NCI-H2196 (cell line): ENCODE measurements around the gene SNX4.
"Not testable (repeated sequence)": the region's sequence is repeated elsewhere in the genome, so short reads cannot be mapped to it uniquely, and the experiment has no call there.

Experiments used
- DNase-seq: peaks from one replicate; lab custom pipeline; 2025; ENCODE audit not compliant: unreplicated experiment; lab: John Stamatoyannopoulos, UW

Gene SNX4

GRCh38 chr3:125405515-125405914 lies 114.5 kb downstream of the SNX4 start:
- not testable (repeated sequence) for DNase-seq

- DNase-seq = no peak
Observed at GRCh38 chr3:125403789-125404188, 116.2 kb downstream of the SNX4 start.

DNA sequence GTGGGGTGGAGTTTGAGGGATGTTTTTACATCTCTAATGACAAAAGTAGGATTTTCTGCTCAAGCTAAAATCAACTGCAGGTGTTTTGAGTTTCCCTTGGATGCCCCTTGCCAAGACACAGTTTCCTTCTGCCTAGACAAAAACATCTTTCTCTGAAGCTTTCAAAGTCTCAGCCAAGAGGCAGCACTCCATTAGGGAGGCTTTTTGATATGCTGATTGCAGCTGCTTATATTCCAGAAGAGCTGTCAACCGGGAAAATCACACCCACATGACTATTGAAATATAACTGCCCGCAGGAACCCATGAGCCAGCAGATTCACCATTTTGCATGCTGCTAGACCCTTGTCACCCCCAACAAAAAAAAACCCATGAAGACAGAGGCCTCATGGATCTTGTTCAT lies 117.4 kb downstream of the SNX4 start:
- no peak for DNase-seq

GRCh38 chr3:125401402-125401801 lies 118.6 kb downstream of the SNX4 start:
- DNase-seq = no peak

DNA sequence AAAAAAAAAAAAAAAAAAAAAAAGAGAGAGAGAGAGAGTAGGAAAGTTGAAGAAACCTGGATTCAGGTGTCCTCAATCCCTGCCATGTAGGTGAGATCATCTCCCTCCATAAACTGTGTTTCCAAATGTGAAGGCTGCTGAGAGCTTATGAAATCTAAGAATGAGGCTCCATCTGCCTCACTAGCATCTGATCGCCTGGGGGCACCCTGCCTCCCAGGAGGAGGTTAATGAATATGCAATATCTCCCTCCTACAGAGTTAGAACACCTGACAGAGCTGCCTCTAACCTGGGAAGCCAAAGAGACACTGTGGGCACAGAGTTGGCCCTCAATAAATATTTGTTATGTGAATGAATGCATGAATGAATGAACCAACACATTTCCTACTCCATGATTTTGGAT lies 121.0 kb downstream of the SNX4 start:
- DNase-seq = no peak
